WTC11 (cell line): Measurements from ENCODE around the gene WDR81. TPM values are rescaled to one million over a fixed set of nuclear protein-coding genes. Genes with fewer than 3 reads are reported as not detected.

Experiments
- ATAC-seq: fragments of 200-7000 bp; cut with Tn5 transposase; 2 replicates; pipeline ENCODE4 v1.10.0; 2021; ENCODE audit warnings: mild to moderate bottlenecking, moderate library complexity
- CTCF ChIA-PET: fragments of 300-600 bp; sonication (Branson Sonifier 250); formaldehyde crosslinking; loops from one replicate; lab custom pipeline; 2021; ENCODE audit warnings: antibody characterized with exemption; lab: Charles Lee
- POLR2A ChIA-PET: fragments of 350-600 bp; sonication (Branson Sonifier 250); formaldehyde crosslinking; loops from one replicate; lab custom pipeline; 2021; ENCODE audit warnings: antibody characterized with exemption; lab: Charles Lee
- DNase-seq: peaks from one replicate; pipeline ENCODE4 v3.0.0; 2021; ENCODE audit warnings: low spot score
- H3K27ac Mint-ChIP-seq: 2 replicates; pipeline ENCODE4 v1.8.0; 2021; ENCODE audit warnings: mixed read lengths
- H3K27me3 Mint-ChIP-seq: 2 replicates; pipeline ENCODE4 v1.8.0; 2021; ENCODE audit warnings: low read depth, mild to moderate bottlenecking, moderate library complexity, mixed read lengths
- H3K36me3 Mint-ChIP-seq: 2 replicates; pipeline ENCODE4 v1.8.0; 2021; ENCODE audit warnings: mixed read lengths
- H3K4me1 Mint-ChIP-seq: 2 replicates; pipeline ENCODE4 v1.8.0; 2022; ENCODE audit warnings: mixed read lengths
- H3K4me3 Mint-ChIP-seq: 2 replicates; pipeline ENCODE4 v1.8.0; 2021; ENCODE audit warnings: mild to moderate bottlenecking, moderate library complexity, mixed read lengths
- H3K9me3 Mint-ChIP-seq: 2 replicates; pipeline ENCODE4 v1.8.0; 2021; ENCODE audit warnings: mixed read lengths
- AFF4 ChIP-seq: sonication (generic); formaldehyde crosslinking; IDR thresholded peaks from 2 replicates; pipeline ENCODE4 v1.8.1; 2023; ENCODE audit warnings: mild to moderate bottlenecking, missing genetic modification reagents, borderline replicate concordance
- ATF2 ChIP-seq: sonication (generic); formaldehyde crosslinking; IDR thresholded peaks from 2 replicates; pipeline ENCODE4 v1.8.1; 2022; ENCODE audit warnings: low read depth, missing genetic modification reagents, borderline replicate concordance
- ATF3 ChIP-seq: sonication (generic); formaldehyde crosslinking; conservative IDR thresholded peaks from 2 replicates; pipeline ENCODE4 v1.8.1; 2022; ENCODE audit warnings: mild to moderate bottlenecking, missing genetic modification reagents
- E2F4 ChIP-seq: sonication (generic); formaldehyde crosslinking; IDR thresholded peaks from 2 replicates; pipeline ENCODE4 v1.8.1; 2022; ENCODE audit warnings: low read depth, mild to moderate bottlenecking, moderate library complexity, missing genetic modification reagents, borderline replicate concordance
- ESRRA ChIP-seq: sonication (generic); formaldehyde crosslinking; IDR thresholded peaks from 2 replicates; pipeline ENCODE4 v1.8.1; 2022; ENCODE audit warnings: mild to moderate bottlenecking, missing genetic modification reagents, borderline replicate concordance
- FOXJ3 ChIP-seq: sonication (generic); formaldehyde crosslinking; IDR thresholded peaks from 2 replicates; pipeline ENCODE4 v1.9.0; 2021; ENCODE audit warnings: missing genetic modification reagents, mild to moderate bottlenecking, borderline replicate concordance
- MLX ChIP-seq: sonication (generic); formaldehyde crosslinking; IDR thresholded peaks from 2 replicates; pipeline ENCODE4 v1.8.1; 2023; ENCODE audit warnings: mild to moderate bottlenecking, missing genetic modification reagents, moderate library complexity
- NFATC4 ChIP-seq: fragments of 250-450 bp; sonication (Bioruptor Pico); IDR thresholded peaks from 2 replicates; pipeline ENCODE4 v1.9.0; 2021; ENCODE audit warnings: mild to moderate bottlenecking
- NR1H2 ChIP-seq: sonication (generic); formaldehyde crosslinking; IDR thresholded peaks from 2 replicates; pipeline ENCODE4 v1.9.0; 2021; ENCODE audit warnings: mild to moderate bottlenecking, moderate library complexity, missing genetic modification reagents
- NR2C2 ChIP-seq: sonication (generic); formaldehyde crosslinking; IDR thresholded peaks from 2 replicates; pipeline ENCODE4 v1.8.0; 2022; ENCODE audit warnings: mild to moderate bottlenecking, missing genetic modification reagents
- RORB ChIP-seq: fragments of 250-450 bp; sonication (Bioruptor Pico); IDR thresholded peaks from 2 replicates; pipeline ENCODE4 v1.9.0; 2021; ENCODE audit warnings: mild to moderate bottlenecking
- SMAD3 ChIP-seq: sonication (generic); formaldehyde crosslinking; IDR thresholded peaks from 2 replicates; pipeline ENCODE4 v1.8.0; 2022; ENCODE audit warnings: missing genetic modification reagents, mild to moderate bottlenecking, borderline replicate concordance
- SOX15 ChIP-seq: fragments of 250-450 bp; sonication (Bioruptor Pico); IDR thresholded peaks from 2 replicates; pipeline ENCODE4 v1.9.0; 2021; ENCODE audit warnings: mild to moderate bottlenecking
- TEAD1 ChIP-seq: sonication (generic); formaldehyde crosslinking; IDR thresholded peaks from 2 replicates; pipeline ENCODE4 v1.8.0; 2022; ENCODE audit warnings: mild to moderate bottlenecking, missing genetic modification reagents
- ZNF138 ChIP-seq: sonication (generic); formaldehyde crosslinking; conservative IDR thresholded peaks from 2 replicates; pipeline ENCODE4 v1.8.1; 2022; ENCODE audit warnings: mild to moderate bottlenecking, moderate library complexity, missing genetic modification reagents
- ZNF281 ChIP-seq: sonication (generic); formaldehyde crosslinking; IDR thresholded peaks from 2 replicates; pipeline ENCODE4 v1.8.0; 2023; ENCODE audit warnings: mild to moderate bottlenecking, missing genetic modification reagents
- ZNF532 ChIP-seq: fragments of 250-450 bp; sonication (Bioruptor Pico); IDR thresholded peaks from 2 replicates; pipeline ENCODE4 v1.9.0; 2021; ENCODE audit warnings: mild to moderate bottlenecking, borderline replicate concordance
- total RNA-seq: library from RNA; stranded (reverse); gene quantifications from 3 replicates; pipeline ENCODE4 v1.2.3, GENCODE V29; 2021

WDR81 gene
- total RNA-seq, 1 experiment from 2014 or later: 16.4 TPM

- TF ChIP-seq FOXJ3 (CRISPR knock-in tag) (no peak), ZNF138 (CRISPR knock-in tag) (no peak), ATF3 (CRISPR knock-in tag) (no peak), ZNF532 (no peak), NR1H2 (CRISPR knock-in tag) (no peak)
- TF ChIP-seq, all 79 proteins: peak for 0
Observed at GRCh38 chr17:1744551-1745512, 20.3 kb downstream of the WDR81 start (continued).

GRCh38 chr17:1745513-1746020, 21.1 kb downstream of the WDR81 start:
- TF ChIP-seq NR1H2 (CRISPR knock-in tag): no peak
- TF ChIP-seq NFATC4: no peak
- no peak for TF ChIP-seq NR2C2 (CRISPR knock-in tag)
- no peak for TF ChIP-seq RORB (CRISPR knock-in tag)
- no peak for TF ChIP-seq MLX (CRISPR knock-in tag)
- no peak for TF ChIP-seq TEAD1 (CRISPR knock-in tag)
- TF ChIP-seq ZNF281: no peak
- no peak for TF ChIP-seq ATF2 (CRISPR knock-in tag)
- no peak for TF ChIP-seq E2F4 (CRISPR knock-in tag)
- TF ChIP-seq ESRRA (CRISPR knock-in tag): no peak
- TF ChIP-seq SOX15 (CRISPR knock-in tag): no peak
- no peak for TF ChIP-seq SMAD3 (CRISPR knock-in tag)
- TF ChIP-seq AFF4 (CRISPR knock-in tag): no peak
- CTCF ChIA-PET: no interaction called here
- H3K27ac Mint-ChIP-seq: no peak overlapping the region
- H3K9me3 Mint-ChIP-seq: no peaks in the 10 kb centered on the region
- POLR2A ChIA-PET: interaction anchor here (1.7 kb wide), 1 partner anchor 13 kb away, joined by 3 read pairs; no protein-coding TSS in a partner anchor
- H3K4me1 Mint-ChIP-seq: peaks cover 3% of the 10 kb centered on the region
- no peaks in the 10 kb centered on the region for H3K36me3 Mint-ChIP-seq
- DNase-seq (no peak), ATAC-seq (no peak)
- H3K4me3 Mint-ChIP-seq: no peak overlapping the region
- H3K27me3 Mint-ChIP-seq: no peaks in the 10 kb centered on the region
